Panc1 (cell line): ENCODE measurements around the gene KIFC3. TPM values are rescaled to one million over a fixed set of nuclear protein-coding genes. Genes with fewer than 3 reads are reported as not detected.

Experiments
- ATAC-seq: fragments of 200-7000 bp; cut with Tn5 transposase; 2 replicates; pipeline ENCODE4 v1.9.1; 2020; ENCODE audit warnings: mild to moderate bottlenecking, moderate library complexity
- BruUV-seq: library from RNA; stranded (reverse); fragments of 400-500 nt; replicated peaks from 2 replicates; lab custom pipeline; 2021; lab: Mats Ljungman, UMichigan
- CTCF ChIA-PET: fragments of 300-600 bp; sonication (Branson Sonifier 250); formaldehyde crosslinking; loops from one replicate; lab custom pipeline; 2022; ENCODE audit warnings: antibody characterized with exemption; lab: Charles Lee
- POLR2A ChIA-PET: fragments of 300-600 bp; sonication (Branson Sonifier 250); formaldehyde crosslinking; loops from one replicate; lab custom pipeline; 2022; ENCODE audit warnings: antibody characterized with exemption; lab: Charles Lee
- DNase-seq: peaks from one replicate; pipeline ENCODE4 v3.0.0-alpha.2; 2010; ENCODE audit warnings: low read depth, low spot score
- H3K27ac ChIP-seq: 2 replicates; pipeline ENCODE4 v1.5.1; 2011; ENCODE audit warnings: mild to moderate bottlenecking, low read length, inconsistent platforms
- H3K27me3 ChIP-seq: fragments of 200-500 bp; sonication (Bioruptor generic); 2 replicates; pipeline ENCODE4 v1.6.0; 2014; ENCODE audit warnings: low read length, inconsistent platforms; ENCODE audit not compliant: control insufficient read depth, insufficient read depth
- H3K36me3 ChIP-seq: fragments of 200-500 bp; sonication (Bioruptor generic); 2 replicates; pipeline ENCODE4 v1.5.1; 2014; ENCODE audit warnings: inconsistent platforms, mild to moderate bottlenecking, low read length, moderate library complexity; ENCODE audit not compliant: control insufficient read depth, insufficient read depth
- H3K4me1 ChIP-seq: 2 replicates; pipeline ENCODE4 v1.5.1; 2011; ENCODE audit warnings: inconsistent platforms, mild to moderate bottlenecking, low read length, moderate library complexity; ENCODE audit not compliant: control insufficient read depth, insufficient read depth
- H3K4me3 ChIP-seq, 2 experiments: 2 replicates each; pipeline ENCODE4 v1.5.1; 2011 to 2012; ENCODE audit warnings: low read depth in 2 of 2, low read length in 2 of 2, mild to moderate bottlenecking in 2 of 2, inconsistent platforms in 1 of 2, moderate library complexity in 1 of 2
- H3K9me3 ChIP-seq: fragments of 200-500 bp; sonication (Bioruptor generic); 2 replicates; pipeline ENCODE4 v1.5.1; 2014; ENCODE audit warnings: low read depth, mild to moderate bottlenecking, inconsistent platforms, low read length, moderate library complexity; ENCODE audit not compliant: control insufficient read depth, insufficient read depth
- POLR2AphosphoS5 ChIP-seq: IDR thresholded peaks from 2 replicates; pipeline ENCODE4 v1.6.1; 2012; ENCODE audit warnings: mild to moderate bottlenecking, low read depth, low read length, moderate library complexity
- SIN3A ChIP-seq: IDR thresholded peaks from 2 replicates; pipeline ENCODE4 v1.6.1; 2012; ENCODE audit warnings: low read depth, mild to moderate bottlenecking, low read length, moderate library complexity, borderline replicate concordance; ENCODE audit not compliant: insufficient read depth
- TCF7L2 ChIP-seq: IDR thresholded peaks from 2 replicates; pipeline ENCODE4 v1.6.1; 2011; ENCODE audit warnings: mild to moderate bottlenecking, low read depth, low read length, inconsistent platforms
- in situ Hi-C: cut with HindIII; loops from 2 replicates; pipeline ENCODE4 v1.10.0; 2016; ENCODE audit warnings: low sequenced_read_pairs, low pct_unique_long_range_greater_than_20kb
- intact Hi-C: fragments of 100-400 bp; cut with micrococcal nuclease; formaldehyde crosslinking; loops from one replicate; pipeline ENCODE4 v1.10.0; 2022; ENCODE audit not compliant: unreplicated experiment
- total RNA-seq: library from RNA; stranded (reverse); gene quantifications from one replicate; pipeline ENCODE4 v1.2.1, GENCODE V29; 2021; ENCODE audit not compliant: unreplicated experiment
- TF ChIP-seq, protein P1 (sequence below), 2 experiments: IDR thresholded peaks; 2 replicates each; pipeline ENCODE4 v1.6.1; 2011 to 2012; ENCODE audit warnings: low read depth in 2 of 2, control low read depth in 1 of 2, low read length in 1 of 2, mild to moderate bottlenecking in 1 of 2, moderate library complexity in 1 of 2; ENCODE audit not compliant: insufficient read depth in 1 of 2
- TF ChIP-seq, protein P2 (sequence below): fragments of 450-650 bp; IDR thresholded peaks from 2 replicates; pipeline ENCODE4 v1.5.1; 2017; ENCODE audit warnings: mild to moderate bottlenecking

KIFC3 gene
- total RNA-seq, 1 experiment from 2014 or later: 51.5 TPM

- no TSS peak for BruUV-seq
- DNase-seq: no peak
- no peaks in the 10 kb centered on the region for H3K9me3 ChIP-seq
- intact Hi-C loops: no loop called here
- no peaks in the 10 kb centered on the region for H3K4me1 ChIP-seq
- no peak overlapping the region for H3K4me3 ChIP-seq
- TF ChIP-seq POLR2AphosphoS5: no peak
- TF ChIP-seq, protein P1, sequence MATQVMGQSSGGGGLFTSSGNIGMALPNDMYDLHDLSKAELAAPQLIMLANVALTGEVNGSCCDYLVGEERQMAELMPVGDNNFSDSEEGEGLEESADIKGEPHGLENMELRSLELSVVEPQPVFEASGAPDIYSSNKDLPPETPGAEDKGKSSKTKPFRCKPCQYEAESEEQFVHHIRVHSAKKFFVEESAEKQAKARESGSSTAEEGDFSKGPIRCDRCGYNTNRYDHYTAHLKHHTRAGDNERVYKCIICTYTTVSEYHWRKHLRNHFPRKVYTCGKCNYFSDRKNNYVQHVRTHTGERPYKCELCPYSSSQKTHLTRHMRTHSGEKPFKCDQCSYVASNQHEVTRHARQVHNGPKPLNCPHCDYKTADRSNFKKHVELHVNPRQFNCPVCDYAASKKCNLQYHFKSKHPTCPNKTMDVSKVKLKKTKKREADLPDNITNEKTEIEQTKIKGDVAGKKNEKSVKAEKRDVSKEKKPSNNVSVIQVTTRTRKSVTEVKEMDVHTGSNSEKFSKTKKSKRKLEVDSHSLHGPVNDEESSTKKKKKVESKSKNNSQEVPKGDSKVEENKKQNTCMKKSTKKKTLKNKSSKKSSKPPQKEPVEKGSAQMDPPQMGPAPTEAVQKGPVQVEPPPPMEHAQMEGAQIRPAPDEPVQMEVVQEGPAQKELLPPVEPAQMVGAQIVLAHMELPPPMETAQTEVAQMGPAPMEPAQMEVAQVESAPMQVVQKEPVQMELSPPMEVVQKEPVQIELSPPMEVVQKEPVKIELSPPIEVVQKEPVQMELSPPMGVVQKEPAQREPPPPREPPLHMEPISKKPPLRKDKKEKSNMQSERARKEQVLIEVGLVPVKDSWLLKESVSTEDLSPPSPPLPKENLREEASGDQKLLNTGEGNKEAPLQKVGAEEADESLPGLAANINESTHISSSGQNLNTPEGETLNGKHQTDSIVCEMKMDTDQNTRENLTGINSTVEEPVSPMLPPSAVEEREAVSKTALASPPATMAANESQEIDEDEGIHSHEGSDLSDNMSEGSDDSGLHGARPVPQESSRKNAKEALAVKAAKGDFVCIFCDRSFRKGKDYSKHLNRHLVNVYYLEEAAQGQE (IDR thresholded peaks at IDR 0.05; ENCODE audit: insufficient read depth in 1 of 2, low read depth in 2 of 2, low read length in 1 of 2): no peak
- TF ChIP-seq, protein P2, sequence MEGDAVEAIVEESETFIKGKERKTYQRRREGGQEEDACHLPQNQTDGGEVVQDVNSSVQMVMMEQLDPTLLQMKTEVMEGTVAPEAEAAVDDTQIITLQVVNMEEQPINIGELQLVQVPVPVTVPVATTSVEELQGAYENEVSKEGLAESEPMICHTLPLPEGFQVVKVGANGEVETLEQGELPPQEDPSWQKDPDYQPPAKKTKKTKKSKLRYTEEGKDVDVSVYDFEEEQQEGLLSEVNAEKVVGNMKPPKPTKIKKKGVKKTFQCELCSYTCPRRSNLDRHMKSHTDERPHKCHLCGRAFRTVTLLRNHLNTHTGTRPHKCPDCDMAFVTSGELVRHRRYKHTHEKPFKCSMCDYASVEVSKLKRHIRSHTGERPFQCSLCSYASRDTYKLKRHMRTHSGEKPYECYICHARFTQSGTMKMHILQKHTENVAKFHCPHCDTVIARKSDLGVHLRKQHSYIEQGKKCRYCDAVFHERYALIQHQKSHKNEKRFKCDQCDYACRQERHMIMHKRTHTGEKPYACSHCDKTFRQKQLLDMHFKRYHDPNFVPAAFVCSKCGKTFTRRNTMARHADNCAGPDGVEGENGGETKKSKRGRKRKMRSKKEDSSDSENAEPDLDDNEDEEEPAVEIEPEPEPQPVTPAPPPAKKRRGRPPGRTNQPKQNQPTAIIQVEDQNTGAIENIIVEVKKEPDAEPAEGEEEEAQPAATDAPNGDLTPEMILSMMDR: no peak
- TF ChIP-seq SIN3A: no peak
- TF ChIP-seq TCF7L2: no peak
- POLR2A ChIA-PET: no interaction called here
- no peaks in the 10 kb centered on the region for H3K27me3 ChIP-seq
- CTCF ChIA-PET: interaction anchor here (0.5 to 0.6 kb wide), 2 partner anchors 31 to 157 kb away, joined by 3 to 5 read pairs; no protein-coding TSS in a partner anchor
- in situ Hi-C loops: no loop called here
- no peak overlapping the region for H3K27ac ChIP-seq
- ATAC-seq: peak; percentile 57
- H3K36me3 ChIP-seq: no peaks in the 10 kb centered on the region
Measured at GRCh38 chr16:57786632-57787518, 15.4 kb downstream of the KIFC3 start.

DNA sequence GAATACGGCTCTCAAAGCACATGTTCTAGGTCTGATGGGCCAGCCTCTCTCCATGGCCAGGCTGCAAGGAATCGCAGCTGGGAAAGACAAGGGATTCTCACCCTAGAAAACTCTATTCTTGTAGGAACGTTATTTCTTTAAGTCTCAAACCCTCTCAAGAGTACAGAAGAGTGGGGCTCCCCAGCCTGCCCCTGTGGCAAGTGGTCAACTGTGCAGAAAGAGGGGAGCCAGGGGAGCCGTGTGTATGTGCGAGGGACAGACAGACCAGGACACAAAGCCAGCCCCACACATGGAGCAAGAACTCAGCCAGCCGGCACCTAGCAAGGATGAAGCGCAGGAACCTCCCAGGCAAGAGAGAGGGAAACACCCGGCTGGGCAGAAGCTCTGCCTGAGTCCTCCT is 16.4 kb downstream of the KIFC3 start:
- DNase-seq (no peak), ATAC-seq (no peak)
- in situ Hi-C loops (no loop called here), intact Hi-C loops (no loop called here)
- no peak overlapping the region for H3K4me3 ChIP-seq
- TF ChIP-seq POLR2AphosphoS5 (no peak), TCF7L2 (no peak), SIN3A (no peak)
- TF ChIP-seq, protein P2: no peak
- TF ChIP-seq, protein P1 (IDR thresholded peaks at IDR 0.05; ENCODE audit: insufficient read depth in 1 of 2, low read depth in 2 of 2, low read length in 1 of 2): no peak
- no TSS peak for BruUV-seq
- no peak overlapping the region for H3K27ac ChIP-seq
- CTCF ChIA-PET: interaction anchor here (0.6 kb wide), 1 partner anchor 30 kb away, joined by 5 read pairs; no protein-coding TSS in a partner anchor
- POLR2A ChIA-PET: no interaction called here
- H3K4me1 ChIP-seq: no peaks in the 10 kb centered on the region
- no peaks in the 10 kb centered on the region for H3K36me3 ChIP-seq
- no peaks in the 10 kb centered on the region for H3K27me3 ChIP-seq
- no peaks in the 10 kb centered on the region for H3K9me3 ChIP-seq
